Peyer's patch (tissue), 4 donors: ENCODE results near the gene SPOCK3.

Experiments used
- POLR2A ChIP-seq, 2 donors: fragments of 450-650 bp; IDR thresholded peaks; one replicate each; pipeline ENCODE4 v1.5.1; 2017; ENCODE audit warnings: antibody characterized with exemption in 2 of 2, mild to moderate bottlenecking in 2 of 2, moderate library complexity in 2 of 2
- TF ChIP-seq, protein P1 (sequence below), 6 experiments: fragments of 450-650 bp in 4 of 6; fragments of 200-600 bp in 2 of 6; sonication (generic) in 1 of 6; IDR thresholded peaks; one replicate each; pipeline ENCODE4 v1.5.1; 2017 to 2019; ENCODE audit warnings: antibody characterized with exemption in 6 of 6, mild to moderate bottlenecking in 3 of 6, moderate library complexity in 1 of 6

DNA sequence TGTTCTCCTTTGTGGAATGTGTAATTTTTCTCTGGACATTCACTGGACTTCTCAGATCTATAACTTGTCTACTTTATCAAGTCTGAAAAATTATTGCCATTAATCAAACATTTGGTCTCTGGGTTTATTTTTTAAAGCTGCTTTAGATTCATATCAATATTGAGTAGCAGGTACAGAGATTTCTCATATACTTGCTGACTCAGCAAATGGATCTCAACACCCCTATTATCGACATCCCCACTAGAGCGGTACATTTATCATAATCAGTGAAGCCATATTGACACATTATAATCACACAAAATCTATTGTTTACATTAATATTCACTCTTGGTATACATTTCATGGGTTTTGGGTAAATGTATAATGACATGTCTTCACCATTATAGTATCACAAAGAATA lies 268.7 kb downstream of the SPOCK3 start:
- TF ChIP-seq, protein P1, sequence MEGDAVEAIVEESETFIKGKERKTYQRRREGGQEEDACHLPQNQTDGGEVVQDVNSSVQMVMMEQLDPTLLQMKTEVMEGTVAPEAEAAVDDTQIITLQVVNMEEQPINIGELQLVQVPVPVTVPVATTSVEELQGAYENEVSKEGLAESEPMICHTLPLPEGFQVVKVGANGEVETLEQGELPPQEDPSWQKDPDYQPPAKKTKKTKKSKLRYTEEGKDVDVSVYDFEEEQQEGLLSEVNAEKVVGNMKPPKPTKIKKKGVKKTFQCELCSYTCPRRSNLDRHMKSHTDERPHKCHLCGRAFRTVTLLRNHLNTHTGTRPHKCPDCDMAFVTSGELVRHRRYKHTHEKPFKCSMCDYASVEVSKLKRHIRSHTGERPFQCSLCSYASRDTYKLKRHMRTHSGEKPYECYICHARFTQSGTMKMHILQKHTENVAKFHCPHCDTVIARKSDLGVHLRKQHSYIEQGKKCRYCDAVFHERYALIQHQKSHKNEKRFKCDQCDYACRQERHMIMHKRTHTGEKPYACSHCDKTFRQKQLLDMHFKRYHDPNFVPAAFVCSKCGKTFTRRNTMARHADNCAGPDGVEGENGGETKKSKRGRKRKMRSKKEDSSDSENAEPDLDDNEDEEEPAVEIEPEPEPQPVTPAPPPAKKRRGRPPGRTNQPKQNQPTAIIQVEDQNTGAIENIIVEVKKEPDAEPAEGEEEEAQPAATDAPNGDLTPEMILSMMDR (IDR thresholded peaks at IDR 0.05), result no peak
- TF ChIP-seq POLR2A (IDR thresholded peaks at IDR 0.05), result no peak
